Urinary bladder (tissue), 4 donors: ENCODE results near the gene FBXO42. TPM values are rescaled to one million over a fixed set of nuclear protein-coding genes. Genes with fewer than 3 reads are reported as not detected.
"Not testable (repeated sequence)": the region's sequence is repeated elsewhere in the genome, so short reads cannot be mapped to it uniquely, and the experiment has no call there.

Experiments used
- DNase-seq: peaks from one replicate; pipeline ENCODE4 v3.0.0-alpha.2; 2015; ENCODE audit errors: extremely low spot score
- H3K27ac ChIP-seq: one replicate; pipeline ENCODE4 v1.5.1; 2013; ENCODE audit warnings: low read depth, mild to moderate bottlenecking, moderate library complexity
- H3K36me3 ChIP-seq: one replicate; pipeline ENCODE4 v1.6.1; 2013; ENCODE audit warnings: mild to moderate bottlenecking, moderate library complexity; ENCODE audit not compliant: insufficient read depth
- H3K4me1 ChIP-seq: one replicate; pipeline ENCODE4 v1.6.1; 2013; ENCODE audit warnings: mild to moderate bottlenecking, moderate library complexity; ENCODE audit not compliant: insufficient read depth
- H3K4me3 ChIP-seq: one replicate; pipeline ENCODE4 v1.5.1; 2013; ENCODE audit warnings: low read depth, low read length
- WGBS: extraction: QIAGEN DNeasy Blood & Tissue Kit; methylation state at CpG from one replicate; pipeline ENCODE4 v1.1.7; 2013; 5-methylcytosine and 5-hydroxymethylcytosine counted together
- polyA plus RNA-seq: library from polyadenylated mRNA; stranded (reverse); fragments of 200-250 nt; gene quantifications from one replicate; pipeline ENCODE4 v1.2.3, GENCODE V29; 2013
- total RNA-seq: library from RNA; depleted of rRNA; stranded (reverse); fragments of >200 nt; gene quantifications from one replicate; pipeline ENCODE4 v1.2.3, GENCODE V29; 2014
- donor health status: healthy with polysubstance abuse.
- donor health status: healthy.

Gene FBXO42
- total and polyA plus RNA-seq, 2 donors = 25.7 to 28.2 TPM

DNA sequence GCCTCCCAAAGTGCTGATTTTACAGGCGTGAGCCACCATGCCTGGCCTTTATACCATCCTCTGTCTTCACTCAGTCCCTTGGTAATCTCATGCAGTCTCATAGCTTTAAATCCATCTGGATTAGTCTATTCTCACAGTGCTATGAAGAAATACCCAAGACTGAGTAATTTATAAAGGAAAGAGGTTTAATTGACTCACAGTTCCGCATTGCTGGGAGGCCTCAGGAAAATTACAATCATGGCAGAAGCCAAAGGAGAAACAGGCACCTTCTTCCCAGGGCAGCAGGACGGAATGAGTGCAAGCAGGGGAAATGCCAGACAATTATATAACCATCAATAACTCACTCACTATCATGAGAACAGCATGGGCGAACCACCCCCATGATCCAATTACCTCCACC is 66.2 kb downstream of the FBXO42 start:
- WGBS = 98% methylated on average over 4 of the region's 4 CpGs
- DNase-seq = no peak
- Histone ChIP-seq H3K27ac (no peak overlapping the region), H3K36me3 (no peaks in the 10 kb centered on the region), H3K4me1 (no peaks in the 10 kb centered on the region), H3K4me3 (no peak overlapping the region)

DNA sequence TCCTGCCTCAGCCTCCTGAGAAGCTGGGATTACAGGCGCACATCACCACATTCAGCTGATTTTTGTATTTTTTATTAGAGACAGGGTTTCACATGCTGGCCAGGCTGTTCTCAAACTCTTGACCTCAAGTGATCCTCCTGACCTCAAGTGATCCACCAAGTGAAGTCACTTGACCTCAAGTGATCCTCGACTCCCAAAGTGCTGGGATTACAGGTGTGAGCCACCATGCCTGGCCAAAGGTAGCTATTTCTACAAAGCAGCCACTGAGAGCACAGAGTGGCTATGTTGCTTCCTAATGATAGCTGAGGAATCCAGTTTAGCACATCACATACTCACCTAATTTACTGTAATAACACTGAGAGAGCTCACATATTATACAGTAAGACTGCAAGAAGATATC is 70.5 kb downstream of the FBXO42 start:
- Histone ChIP-seq H3K4me3 (no peak overlapping the region), H3K36me3 (no peaks in the 10 kb centered on the region), H3K4me1 (no peaks in the 10 kb centered on the region), H3K27ac (no peak overlapping the region)
- no peak for DNase-seq
- WGBS = 95% methylated on average over 2 of the region's 2 CpGs

DNA sequence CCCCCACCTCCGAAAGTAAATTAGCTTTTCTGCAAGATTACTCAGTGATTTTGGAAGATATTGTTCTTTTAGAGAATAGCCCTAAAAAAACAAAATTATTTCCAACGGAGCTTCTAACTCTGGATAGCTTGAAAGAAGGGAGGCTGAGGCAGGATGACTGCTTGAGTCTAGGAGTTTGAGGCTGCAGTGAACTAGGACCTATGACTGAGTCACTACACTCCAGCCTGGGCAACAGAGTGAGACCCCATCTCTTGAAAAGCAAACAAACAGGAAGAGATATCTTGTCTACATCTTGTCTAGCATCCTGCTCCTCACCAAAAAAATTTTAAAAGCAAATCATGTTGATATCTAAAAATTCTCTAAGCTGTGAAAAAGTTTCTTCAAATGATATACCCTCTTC is 73.1 kb downstream of the FBXO42 start:
- Histone ChIP-seq H3K36me3 (no peaks in the 10 kb centered on the region), H3K27ac (no peak overlapping the region), H3K4me3 (no peak overlapping the region), H3K4me1 (no peaks in the 10 kb centered on the region)
- 84% methylated on average over 2 of the region's 2 CpGs for WGBS
- DNase-seq = no peak

DNA sequence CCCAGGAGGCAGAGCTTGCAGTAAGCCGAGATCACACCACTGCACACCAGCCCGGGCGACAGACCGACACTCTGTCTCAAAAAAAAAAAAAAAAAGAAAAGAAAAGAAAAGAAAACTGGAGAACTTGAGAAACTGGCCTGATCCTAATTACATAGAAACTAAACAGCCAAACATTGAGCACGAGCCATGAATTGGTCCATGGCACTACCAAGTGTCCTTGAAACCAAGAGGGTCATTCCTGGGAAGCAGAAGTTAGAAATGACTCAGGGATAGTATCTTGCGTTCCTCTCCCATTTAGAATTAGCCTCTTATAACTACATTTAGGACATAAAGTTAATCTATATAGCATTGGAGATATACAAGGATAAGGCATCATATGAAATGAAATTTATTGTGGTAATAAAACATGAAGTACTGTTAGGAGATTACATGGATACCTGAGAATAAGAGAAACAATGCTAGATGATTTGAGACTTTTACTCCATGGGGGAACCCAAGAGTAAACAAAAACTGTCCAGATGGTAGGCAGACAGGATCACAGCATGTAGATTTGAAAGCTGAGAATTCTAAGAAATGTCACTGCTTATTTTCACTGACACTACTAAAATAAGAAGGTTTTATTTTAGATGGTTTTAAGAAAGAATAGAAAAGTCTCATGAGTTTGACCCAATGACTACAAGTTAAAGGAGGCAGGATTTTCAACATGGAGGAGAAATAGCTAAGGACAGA is 75.8 kb downstream of the FBXO42 start:
- no peaks in the 10 kb centered on the region for H3K4me1 ChIP-seq
- DNase-seq = no peak
- H3K4me3 ChIP-seq = no peak overlapping the region
- no peak overlapping the region for H3K27ac ChIP-seq
- 96% methylated on average over 6 of the region's 6 CpGs for WGBS
- no peaks in the 10 kb centered on the region for H3K36me3 ChIP-seq

DNA sequence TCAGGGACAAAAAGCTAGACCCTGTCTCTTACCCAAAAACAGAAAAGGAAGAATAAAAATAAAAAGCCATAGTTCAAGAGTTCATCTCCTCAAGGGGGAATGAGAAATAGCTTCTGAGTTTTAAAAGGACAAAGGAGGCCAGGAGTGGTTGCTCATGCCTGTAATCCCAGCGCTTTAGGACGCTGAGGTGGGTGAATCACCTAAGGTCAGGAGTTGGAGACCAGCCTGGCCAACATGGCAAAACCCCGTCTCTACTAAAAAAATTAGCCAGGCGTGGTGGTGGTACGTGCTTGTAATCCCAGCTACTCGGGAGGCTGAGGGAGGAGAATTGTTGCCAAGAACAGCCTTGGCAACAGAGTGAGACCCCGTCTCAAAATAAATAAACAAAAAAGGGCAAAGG is 76.7 kb downstream of the FBXO42 start:
- no peak overlapping the region for H3K27ac ChIP-seq
- DNase-seq = no peak
- WGBS = 87% methylated on average over 7 of the region's 7 CpGs
- H3K4me3 ChIP-seq = no peak overlapping the region
- H3K36me3 ChIP-seq = no peaks in the 10 kb centered on the region
- no peaks in the 10 kb centered on the region for H3K4me1 ChIP-seq

DNA sequence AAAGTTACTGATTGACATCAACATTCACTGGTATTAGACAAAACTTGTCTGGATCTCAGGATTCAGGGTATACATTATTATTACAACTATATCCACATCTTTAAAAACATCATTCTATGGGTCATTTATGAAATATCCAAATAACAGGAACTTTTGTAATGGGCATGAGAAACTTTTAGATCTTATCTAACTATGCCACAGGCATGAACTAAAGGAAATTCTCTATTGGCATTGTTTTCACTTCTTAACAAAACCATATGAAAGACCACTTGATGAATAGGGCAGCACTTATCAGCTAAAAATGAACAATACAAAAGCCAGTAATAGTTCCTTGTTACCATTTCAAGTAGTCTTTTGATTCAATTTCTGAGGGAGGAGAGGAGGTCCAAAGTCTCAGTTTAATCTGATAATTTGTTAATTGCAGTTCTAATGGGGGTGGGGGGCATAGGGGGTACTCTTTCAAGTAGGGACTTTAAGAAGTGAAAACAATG is 84.5 kb downstream of the FBXO42 start:
- no peak overlapping the region for H3K4me3 ChIP-seq
- no peaks in the 10 kb centered on the region for H3K36me3 ChIP-seq
- H3K27ac ChIP-seq = no peak overlapping the region
- no peak for DNase-seq
- H3K4me1 ChIP-seq = peaks cover 2% of the 10 kb centered on the region

DNA sequence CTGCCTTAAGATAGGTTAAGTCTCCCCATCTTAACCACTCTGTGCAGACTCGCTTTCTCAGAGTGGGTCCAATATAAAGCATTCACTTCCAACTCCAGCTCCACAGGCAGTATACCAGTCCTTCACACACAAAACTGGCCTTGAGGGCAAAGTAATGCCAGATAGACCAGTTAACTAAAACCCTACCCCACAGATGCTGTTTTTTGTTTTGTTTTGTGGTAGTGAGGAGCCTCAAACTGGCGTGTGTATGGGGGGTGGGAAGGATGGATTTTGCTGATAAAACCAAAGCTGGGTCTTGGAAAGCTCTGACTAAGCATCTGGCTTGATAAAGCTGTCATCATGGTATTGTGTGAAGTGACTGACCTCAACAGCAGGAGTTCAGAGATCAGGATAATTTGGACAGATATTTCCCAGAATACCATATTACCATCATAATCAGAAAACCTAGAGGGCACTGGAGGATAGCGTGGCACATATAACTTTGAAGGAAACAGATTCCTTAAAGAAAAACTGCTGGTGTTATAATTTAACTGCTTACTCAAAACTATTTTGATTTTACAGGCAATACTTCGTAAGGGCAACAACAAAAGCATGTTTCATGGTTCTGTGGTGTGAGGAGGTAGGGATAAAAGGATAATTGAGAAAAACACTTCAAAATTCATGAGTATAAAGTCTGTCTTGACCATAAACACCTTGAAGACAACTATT is 85.7 kb downstream of the FBXO42 start:
- no peak overlapping the region for H3K4me3 ChIP-seq
- peaks cover 2% of the 10 kb centered on the region for H3K4me1 ChIP-seq
- no peaks in the 10 kb centered on the region for H3K36me3 ChIP-seq
- WGBS = 66% methylated on average over 4 of the region's 4 CpGs
- H3K27ac ChIP-seq = no peak overlapping the region
- DNase-seq = no peak

DNA sequence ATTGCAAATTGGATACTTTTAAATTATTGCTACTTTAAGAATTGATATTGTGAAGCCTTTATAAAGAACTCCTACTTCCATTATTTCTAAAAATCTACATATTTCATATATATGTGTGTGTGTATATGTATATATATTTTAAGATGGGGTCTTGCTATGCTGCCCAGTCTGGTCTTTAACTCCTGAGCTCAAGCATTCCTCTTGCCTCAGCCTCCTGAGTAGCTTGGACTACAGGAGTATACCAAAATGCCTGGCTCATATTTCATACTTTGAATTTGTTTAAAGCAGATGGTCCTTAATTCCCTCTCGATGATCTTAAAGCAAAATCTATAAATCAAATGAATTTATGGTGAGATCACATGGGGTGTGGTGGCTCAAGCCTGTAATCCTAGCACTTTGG is 90.2 kb downstream of the FBXO42 start:
- no peak for DNase-seq
- Histone ChIP-seq H3K4me3 (no peak overlapping the region), H3K36me3 (no peaks in the 10 kb centered on the region), H3K27ac (no peak overlapping the region), H3K4me1 (peaks cover 2% of the 10 kb centered on the region)
- 40% methylated on average over 1 of the region's 1 CpG for WGBS

DNA sequence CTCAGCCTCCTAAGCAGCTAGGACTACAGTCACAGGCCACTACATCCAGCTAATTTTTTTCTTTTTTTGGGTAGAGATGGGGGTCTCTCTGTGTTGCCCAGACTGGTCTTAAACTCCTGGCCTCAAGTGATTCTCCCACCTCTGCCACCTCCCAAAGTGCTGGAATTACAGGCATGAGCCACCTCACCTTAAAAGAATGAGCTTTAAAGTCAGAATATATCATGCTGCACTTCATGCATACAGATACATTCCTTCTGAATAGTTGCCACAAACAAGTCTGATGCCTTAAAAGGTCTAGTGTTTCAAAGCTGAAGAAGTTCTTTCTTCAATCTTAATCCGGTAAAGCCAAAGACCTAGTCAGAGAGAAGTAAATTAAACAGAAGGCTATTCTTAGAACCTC is 91.5 kb downstream of the FBXO42 start:
- 39% methylated on average over 1 of the region's 1 CpG for WGBS
- no peak overlapping the region for H3K27ac ChIP-seq

DNA sequence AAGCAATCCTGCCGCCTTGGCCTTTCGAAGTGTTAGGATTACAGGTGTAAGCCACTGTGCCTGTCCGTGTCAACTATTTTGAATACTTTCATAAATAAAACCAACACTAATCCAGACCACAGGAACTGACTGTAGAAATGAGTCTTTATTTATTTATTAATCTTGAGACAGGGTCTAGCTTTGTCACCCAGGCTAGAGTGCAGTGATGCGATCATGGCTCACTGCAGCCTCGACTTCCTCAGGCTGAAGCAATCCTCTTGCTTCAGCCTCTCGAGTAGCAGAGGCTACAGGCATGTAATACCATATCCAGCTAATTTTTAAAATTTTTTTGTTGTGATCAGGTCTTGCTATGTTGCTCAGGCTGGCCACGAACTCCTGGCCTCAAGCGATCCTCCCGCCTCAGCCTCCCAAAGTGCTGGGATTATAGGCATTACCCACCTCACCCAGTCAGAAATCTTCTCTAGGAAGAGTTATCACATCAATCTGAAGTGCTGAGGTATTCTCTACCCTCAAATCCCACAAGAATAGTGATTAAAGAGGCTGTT is 93.6 kb downstream of the FBXO42 start:
- Histone ChIP-seq H3K27ac (no peak overlapping the region), H3K4me1 (peaks cover 2% of the 10 kb centered on the region), H3K36me3 (no peaks in the 10 kb centered on the region), H3K4me3 (no peak overlapping the region)
- DNase-seq = no peak
- 96% methylated on average over 9 of the region's 9 CpGs for WGBS

More for the DNA sequence above, 91.5 kb downstream of the FBXO42 start:
- H3K4me3 ChIP-seq = no peak overlapping the region
- H3K36me3 ChIP-seq = no peaks in the 10 kb centered on the region
- no peak for DNase-seq
- peaks cover 2% of the 10 kb centered on the region for H3K4me1 ChIP-seq

DNA sequence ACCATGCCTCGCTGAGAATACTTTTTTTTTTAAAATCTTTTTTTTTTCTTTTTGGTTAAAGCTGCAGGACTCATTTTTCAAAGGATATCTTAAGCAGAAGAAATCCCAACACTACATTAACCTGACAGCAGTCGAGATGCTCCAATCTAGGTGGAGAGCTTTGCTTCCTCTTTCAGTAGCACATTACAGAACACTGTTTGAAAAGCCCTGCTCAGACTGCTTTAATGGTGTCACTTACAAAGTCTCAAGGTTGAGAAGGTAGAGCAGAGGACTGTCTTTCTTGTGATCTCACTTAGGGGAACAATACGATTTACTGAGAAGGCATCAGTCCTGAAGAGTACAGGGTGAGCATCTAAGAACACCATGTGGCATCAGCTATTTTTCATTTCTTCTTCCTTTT is 94.3 kb downstream of the FBXO42 start:
- H3K4me1 ChIP-seq = no peaks in the 10 kb centered on the region
- no peak overlapping the region for H3K4me3 ChIP-seq
- no peak overlapping the region for H3K27ac ChIP-seq
- WGBS = 92% methylated on average over 3 of the region's 3 CpGs
- no peaks in the 10 kb centered on the region for H3K36me3 ChIP-seq
- no peak for DNase-seq

DNA sequence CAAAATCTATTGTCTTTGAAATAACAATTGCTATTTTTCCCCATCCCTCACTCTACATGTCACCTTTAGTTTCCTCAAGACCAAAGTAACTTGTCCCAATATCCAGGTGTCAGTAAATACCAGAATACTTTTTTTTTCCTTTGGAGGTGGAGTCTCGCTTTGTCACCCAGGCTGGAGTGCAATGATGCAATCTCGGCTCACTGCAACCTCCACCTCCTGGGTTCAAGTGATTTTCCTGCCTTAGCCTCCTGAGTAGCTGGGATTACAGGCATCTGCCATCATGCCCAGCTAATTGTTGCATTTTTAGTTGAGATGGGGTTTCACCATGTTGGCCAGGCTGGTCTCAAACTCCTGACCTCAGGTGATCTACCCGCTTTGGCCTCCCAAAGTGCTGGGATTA is 94.7 kb downstream of the FBXO42 start:
- H3K27ac ChIP-seq, DNase-seq, H3K36me3 ChIP-seq, H3K4me3 ChIP-seq, H3K4me1 ChIP-seq: not testable (repeated sequence)
- 98% methylated on average over 3 of the region's 3 CpGs for WGBS

DNA sequence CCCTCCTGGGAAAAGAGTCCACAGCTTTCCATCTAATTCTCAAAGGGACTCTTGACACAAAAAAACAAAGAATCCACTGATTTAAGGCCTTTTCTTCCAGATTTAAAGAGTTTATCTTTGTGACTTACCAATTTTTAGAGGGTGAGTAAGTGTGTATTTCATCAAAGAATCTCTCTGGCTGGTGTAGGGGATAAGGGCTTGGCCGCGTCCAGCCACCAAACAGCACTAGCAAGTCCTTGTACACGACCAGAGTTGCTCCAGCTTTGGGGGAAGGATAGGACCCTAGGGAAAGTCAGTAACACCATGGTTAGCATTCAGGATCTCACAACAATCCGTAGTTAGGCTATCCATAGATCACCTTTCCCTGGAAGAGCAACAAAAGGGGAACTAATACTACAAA is 95.8 kb downstream of the FBXO42 start:
- Histone ChIP-seq H3K36me3 (no peaks in the 10 kb centered on the region), H3K27ac (no peak overlapping the region), H3K4me1 (no peaks in the 10 kb centered on the region), H3K4me3 (no peak overlapping the region)
- WGBS = 86% methylated on average over 4 of the region's 4 CpGs
- DNase-seq = no peak

DNA sequence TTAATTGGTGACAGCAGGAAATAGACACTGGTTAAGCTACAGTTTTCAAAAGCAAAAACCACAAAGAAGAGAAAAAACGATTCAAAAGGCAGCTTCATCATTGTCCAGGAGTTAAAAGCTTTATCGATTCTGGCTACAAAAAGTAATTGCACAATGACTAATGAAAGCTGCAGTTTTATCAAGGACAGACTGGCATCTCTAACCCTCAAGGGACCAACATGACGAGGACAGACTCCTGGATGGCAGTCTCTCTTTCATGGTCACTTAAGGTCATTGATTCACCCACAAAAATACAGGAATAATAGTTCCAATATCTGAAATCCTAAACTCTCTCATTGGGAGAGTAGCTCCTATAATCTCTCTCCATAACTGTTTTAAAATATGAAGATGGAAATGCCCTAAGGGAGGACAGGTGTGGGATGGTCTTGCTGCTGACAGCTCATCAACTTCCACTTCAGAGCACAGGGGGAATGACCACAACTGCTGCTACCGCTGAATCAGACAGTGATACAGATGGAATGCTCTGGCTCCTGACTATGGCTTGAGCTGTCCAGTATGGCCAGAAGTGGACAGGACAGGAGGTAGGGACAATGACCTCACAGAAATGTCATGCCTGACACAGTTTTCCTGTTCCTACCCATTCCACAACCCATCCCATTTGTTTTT is 97.9 kb downstream of the FBXO42 start:
- DNase-seq = no peak
- no peak overlapping the region for H3K4me3 ChIP-seq
- H3K27ac ChIP-seq = no peak overlapping the region
- WGBS = 86% methylated on average over 4 of the region's 4 CpGs
- H3K36me3 ChIP-seq = peaks cover 2% of the 10 kb centered on the region
- H3K4me1 ChIP-seq = no peaks in the 10 kb centered on the region
